Stimulated activated CD8-positive, alpha-beta memory T cell treated with anti-CD3 and anti-CD28 coated beads, Interleukin-2, amount 100 ng/mL, for 48 hours (primary cell): ENCODE results near the gene SLC35A4.
"Not testable (repeated sequence)": the region's sequence is repeated elsewhere in the genome, so short reads cannot be mapped to it uniquely, and the experiment has no call there.

Source experiments
- DNase-seq, 2 donors: peaks; one replicate each; pipeline ENCODE4 v3.0.0-alpha.2; 2020; ENCODE audit warnings: low read depth in 2 of 2

Gene SLC35A4

DNA sequence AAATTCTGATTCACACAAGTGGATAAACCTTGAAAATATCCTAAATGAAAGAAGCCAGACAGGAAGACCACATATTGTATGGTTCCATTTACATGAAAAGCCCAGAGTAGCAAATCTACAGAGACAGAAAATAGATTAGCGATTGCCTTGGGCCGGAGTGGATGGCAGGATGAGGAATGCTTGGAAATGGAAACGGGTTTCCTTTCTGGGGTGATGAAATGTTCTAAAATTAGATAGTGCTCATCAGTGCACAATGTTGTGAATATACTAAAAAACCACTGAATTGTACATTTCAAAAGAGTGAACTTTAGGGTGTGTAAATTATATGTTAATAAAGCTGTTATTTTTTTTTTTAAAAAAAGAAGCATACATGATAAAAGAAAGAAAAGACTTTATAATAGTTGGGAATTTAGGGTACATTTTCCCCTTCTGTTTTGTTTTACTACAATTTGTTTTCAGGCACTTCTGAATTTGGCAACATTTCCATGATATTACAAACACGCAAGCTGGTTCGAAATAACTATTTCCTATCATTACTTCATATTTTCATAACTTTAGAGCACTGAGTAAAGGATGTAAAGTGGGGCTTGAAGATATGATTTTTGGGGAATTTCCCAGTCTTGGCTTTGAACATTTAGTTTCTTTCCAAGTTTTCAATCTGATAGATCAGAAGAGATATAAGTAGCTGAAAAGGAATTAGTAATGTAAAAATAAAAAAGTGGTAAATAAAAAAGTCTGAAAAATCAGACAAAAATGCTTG, 23.9 kb downstream of the SLC35A4 start:
- no peak for DNase-seq

DNA sequence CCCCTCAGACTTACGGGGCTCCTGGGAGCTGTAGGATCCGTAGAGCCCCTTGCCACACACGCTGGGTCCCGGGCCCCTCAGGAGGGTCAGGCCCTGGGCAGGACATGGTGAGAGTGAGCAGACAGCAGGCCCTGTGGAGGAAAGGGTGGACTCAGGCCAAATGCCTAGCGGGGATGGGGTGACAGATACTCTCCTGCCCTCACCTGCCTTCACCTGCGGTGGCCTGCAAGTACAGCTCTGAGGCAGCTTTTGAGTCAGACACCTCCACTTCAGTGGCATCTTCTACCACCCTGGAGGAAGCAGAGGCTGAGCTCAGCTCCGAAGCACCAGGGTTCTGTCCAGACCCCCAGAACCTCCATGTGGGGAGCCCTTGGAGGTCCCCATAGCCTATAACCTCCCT, 26.2 kb downstream of the SLC35A4 start:
- no peak for DNase-seq

DNA sequence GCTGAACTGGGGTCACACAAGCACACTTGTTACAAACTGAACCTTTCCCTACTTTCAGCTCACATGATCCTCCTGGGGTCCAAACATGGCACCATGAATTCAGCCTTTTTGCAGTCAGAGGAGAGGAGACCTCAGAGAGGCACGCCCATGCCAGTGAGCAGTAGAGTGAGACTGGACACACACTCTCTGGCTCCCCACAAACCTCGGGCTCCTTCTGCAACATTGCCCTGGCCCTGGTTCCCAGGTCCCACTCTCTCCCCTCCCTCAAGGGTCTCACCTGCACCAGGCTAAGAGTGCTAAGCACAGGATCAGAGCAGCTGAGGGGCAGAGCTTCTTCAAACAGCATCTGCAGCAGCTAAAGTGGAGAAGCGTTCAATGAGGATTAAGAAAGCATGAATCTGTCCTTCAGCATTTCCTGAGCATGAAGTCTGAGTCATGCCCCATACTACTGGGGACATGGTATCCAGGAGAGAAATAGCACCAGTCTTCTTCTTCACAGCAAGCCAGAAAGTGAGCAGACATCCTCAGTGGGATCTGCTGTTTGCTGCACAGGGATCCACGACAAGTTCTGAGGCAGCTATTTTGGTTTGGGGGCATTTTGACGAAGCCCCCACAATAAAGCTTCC, 27.2 kb downstream of the SLC35A4 start:
- no peak for DNase-seq

DNA sequence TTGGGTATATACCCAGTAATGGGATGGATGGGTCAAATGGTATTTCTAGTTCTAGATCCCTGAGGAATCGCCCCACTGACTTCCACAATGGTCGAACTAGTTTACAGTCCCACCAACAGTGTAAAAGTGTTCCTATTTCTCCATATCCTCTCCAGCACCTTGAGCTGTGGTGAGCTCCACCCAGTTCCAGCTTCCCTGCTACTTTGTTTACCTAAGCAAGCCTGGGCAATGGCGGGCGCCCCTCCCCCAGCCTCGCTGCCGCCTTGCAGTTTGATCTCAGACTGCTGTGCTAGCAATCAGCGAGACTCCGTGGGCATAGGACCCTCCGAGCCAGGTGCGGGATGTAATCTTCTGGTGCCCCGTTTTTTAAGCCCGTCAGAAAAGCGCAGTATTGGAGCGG, 28.4 kb downstream of the SLC35A4 start:
- DNase-seq = not testable (repeated sequence)

DNA sequence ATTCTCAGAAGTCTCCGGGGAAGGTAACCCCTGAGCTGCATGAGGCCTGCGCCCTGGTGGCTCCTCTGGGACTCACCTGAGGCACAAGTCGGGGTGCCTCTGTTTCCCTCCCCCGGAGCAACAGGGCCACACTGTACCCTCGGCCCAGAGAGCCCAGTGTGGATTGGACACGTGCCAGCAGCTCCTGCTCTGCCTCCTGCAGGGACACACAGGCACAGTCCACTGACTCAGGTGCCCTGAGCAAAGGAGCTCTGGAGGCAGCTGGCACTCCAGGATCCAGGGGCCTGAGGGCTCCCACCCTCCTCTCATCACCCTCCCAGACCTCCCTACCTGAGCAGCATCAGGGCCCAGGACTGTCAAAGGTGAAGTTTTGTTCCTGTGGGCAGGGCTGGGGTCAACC, 29.5 kb downstream of the SLC35A4 start:
- no peak for DNase-seq

DNA sequence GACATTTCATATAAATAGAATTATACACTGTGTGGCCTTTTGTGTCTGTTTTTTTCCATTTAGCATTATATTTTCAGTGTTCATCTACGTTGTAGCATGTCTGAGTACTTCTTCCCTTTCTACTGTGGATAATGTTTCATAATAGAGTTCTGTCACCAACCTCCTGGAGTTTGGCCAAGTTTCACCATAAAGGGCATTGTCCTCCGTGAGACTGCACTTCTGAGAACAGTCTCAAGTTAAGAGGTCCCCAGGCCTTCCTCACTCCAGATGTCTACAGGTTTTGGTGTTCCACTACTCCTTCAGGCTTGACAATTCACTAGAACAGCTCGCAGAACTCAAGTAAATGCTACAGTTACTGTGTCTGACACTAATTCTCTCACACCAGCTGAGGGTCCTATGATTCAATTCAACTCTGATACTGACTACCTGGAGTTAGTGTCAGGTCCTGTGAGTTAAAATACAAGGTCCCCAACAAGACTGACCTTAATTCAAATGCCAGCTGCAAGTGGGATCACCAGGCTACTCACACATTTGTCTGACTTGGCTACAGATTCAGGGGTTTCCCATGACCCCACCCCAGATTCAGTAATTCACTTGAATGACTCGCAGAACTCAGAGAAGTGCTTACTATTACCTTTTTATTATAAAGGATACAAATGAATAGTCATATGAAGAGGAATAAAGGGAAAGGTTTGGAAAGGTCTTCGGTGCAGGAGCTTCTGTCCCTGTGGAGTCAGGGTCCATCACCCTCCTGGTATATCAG, 31.1 kb downstream of the SLC35A4 start:
- DNase-seq = no peak

DNA sequence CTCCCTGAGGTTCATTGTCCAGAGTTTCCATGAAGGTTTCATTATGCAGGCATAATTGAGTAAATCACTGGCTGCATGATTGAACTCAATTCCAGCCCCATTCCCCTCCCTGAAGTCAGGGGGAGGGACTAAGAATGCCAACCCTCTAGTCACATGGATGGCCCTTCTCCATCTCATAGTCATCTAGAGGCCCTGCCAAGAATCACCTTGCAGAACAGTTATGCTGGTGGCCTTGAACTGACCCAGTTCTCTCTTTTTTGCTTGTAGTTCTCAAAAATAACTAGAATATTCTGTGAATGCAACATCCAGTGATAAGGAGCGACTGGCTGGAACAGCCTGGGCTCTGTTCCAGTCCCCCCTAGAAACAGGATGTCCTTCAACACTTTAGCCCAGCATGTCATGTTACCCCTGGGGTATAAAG, 31.7 kb downstream of the SLC35A4 start:
- DNase-seq = no peak

DNA sequence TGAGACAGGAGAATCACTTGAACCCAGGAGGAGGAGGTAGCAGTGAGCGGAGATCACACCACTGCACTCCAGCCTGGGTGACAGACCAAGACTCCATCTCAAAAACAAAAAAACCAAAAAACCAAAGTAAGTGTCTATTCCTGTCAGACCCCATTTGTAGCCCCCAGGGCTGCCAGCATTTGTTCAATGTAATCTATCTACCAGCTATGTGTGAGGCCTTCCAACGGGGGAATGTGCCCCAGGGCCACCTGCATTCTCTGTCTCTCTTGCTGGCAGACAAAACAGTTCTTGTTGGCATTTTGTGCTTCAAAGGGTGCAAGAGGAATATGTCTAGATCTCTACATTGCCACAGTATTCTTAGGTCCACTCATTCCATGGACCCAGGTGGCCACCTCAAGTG, 34.2 kb downstream of the SLC35A4 start:
- DNase-seq = no peak

DNA sequence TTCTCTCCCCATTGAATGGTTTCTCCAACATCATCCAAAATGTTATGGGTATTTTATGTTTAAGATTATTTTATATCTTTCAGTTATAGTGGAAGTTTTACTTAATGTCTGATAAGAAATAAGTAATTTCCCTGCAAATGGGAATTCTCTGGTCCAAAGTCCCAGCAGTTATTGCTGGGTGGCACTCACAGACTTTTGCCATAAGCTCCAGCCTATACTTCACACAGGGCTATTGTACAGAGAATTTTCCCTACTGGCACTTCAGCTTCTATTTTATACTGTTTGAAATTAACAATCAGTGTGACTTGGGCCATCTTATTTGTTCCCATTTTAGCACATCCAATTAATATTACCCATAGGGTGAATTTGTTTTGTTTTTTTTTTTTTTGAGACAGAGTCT, 35.5 kb downstream of the SLC35A4 start:
- no peak for DNase-seq

DNA sequence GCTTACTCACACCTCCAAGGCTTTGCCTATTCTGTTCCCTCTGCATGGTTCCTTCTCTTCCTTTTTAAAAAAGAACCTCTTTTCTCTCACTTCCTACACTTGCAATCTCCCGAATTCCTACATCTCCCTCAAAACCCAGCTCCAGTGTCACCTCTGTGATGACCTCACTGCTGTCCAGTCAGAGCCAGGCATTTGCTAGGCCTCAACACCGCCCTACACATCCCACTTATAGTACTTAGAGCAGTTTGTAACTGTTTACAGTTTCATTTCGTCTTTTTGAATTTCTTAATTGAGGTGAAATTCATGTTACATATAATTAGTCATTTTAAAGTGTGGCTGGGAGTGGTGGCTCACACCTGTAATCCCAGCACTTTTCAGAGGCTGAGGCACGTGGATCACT, 37.5 kb downstream of the SLC35A4 start:
- no peak for DNase-seq

DNA sequence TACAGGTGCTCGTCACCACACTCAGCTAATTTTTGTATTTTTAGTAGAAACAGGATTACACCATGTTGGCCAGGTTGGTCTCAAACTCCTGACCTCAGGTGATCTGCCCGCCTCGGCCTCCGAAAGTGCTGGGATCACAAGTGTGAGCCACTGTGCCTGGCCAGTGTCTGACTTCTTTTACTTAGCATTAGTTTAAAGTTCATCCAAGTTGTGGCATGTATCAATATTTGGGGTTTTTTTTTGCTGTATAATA, 38.7 kb downstream of the SLC35A4 start:
- DNase-seq = not testable (repeated sequence)

DNA sequence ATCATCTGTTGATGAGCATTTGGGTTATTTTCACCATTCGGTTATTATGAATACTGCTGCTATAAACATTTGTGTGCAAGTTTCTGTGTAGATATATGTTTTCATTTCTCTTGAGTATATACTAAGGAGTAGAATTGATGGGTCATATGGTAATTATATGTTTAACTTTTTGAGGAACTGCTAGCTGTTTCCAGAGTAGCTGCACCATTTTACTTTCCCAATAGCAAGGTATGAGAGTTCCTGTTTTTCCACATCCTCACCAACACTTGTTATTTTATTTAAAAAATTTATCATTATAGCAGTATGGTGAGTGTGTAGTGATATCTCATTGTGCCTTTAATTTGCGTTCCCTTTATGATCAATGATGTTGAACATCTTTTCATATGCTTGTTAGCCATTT, 39.1 kb downstream of the SLC35A4 start:
- no peak for DNase-seq

DNA sequence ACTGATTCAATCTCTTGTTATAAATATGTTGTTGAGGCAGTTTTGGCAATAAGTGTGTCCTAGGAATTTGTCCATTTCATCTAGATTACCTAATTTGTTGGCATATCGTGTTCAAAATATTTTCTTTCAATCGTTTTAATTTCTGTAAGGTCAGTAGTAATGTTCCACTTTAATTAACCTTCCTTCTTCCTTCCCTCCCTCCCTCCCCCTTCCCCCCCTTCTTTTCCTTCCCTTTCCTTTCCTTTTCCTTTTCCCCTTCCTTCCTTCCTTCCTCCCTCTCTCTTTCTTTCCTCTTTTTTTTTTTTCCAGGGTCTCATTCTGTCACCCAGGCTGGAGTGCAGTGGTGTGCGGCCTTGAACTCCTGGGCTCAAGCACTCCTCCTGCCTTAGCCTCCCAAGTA, 41.3 kb downstream of the SLC35A4 start:
- no peak for DNase-seq

DNA sequence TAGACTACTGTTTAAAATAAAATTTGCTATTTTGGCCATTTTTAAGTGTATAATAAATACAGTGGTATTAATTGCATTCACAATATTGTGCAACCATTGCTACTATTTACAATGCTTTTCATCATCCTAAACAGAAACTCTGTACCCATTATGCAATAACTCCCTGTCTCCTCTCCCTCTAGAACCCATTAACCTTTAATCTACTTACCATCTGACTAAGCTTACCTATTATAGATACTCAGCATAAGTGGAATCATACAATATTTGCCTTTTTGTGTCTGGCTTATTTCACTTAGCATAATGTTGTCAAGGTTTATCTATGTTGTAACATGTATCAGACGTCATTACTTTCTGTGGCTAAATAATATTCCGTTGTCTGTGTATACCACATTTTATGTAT, 42.4 kb downstream of the SLC35A4 start:
- DNase-seq = no peak

DNA sequence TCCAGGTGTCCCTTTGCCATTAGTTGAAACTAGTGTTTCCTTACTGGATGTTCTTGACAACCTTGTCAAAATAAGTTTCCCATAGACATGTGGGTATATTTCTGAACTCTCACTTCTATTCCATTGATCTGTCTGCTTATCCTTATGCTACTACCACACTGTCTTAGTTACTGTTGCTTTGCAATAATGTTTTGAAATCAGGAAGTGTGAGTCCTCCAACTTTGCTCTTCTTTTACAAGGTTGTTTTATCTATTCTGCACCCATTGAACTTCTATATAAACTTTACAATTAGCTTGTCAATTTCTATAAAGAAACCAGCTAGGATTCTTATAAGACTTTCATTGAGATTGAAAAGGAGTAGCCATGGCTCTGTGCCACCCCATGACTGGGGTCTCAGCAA, 44.1 kb downstream of the SLC35A4 start:
- DNase-seq = no peak

DNA sequence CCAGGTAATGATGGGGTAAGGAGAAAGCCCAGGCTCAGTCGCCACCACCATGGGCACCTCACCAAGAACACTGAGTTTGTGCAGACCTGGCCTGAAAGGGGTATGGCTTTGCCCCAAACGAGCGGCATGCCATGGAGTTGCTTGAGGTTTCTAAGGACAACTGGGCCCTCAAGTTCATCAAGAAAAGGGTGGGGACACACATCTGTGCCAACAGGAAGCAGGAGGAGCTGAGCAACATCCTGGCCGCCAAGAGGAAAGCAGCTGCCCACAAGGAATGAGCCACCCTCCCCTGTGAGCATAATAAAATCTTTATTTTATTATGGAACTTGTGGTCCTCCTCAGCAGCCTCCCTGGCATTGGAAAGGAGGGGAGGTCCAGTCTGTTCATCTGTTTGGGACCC, 44.5 kb downstream of the SLC35A4 start:
- DNase-seq = no peak

DNA sequence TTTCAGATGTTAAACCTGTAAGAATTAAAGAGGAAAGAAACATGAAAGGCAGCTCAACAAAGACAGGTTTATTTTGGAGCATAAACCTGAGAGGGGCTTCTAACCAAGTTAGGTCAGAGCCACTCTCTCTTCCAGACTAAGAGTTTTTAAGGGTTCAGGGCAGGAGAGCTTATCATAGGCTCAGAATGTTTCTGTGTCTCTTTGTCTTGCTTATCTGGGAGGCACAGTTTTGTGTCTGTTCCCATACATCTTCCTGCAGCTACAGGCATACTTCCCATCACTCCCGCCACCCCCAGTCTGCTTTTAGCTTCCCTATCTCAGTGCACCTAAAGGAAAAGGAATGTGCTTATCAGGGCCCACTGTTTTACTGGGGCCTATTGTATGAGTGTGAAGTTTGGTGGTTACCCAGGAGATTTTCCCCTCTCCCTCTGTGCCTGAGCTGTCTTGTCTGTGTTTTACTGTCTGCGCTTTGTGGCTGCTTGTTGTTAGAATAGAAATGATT, 46.4 kb downstream of the SLC35A4 start:
- DNase-seq = no peak
